IPS DF 19.7 (cell line): ENCODE measurements around the gene S100A6.
"Not testable (repeated sequence)": the region's sequence is repeated elsewhere in the genome, so short reads cannot be mapped to it uniquely, and the experiment has no call there.

ENCODE experiments used
- DNase-seq: peaks from one replicate; pipeline ENCODE4 v3.0.0-alpha.2; 2013; ENCODE audit warnings: low read depth, low spot score

S100A6 gene

GRCh38 chr1:153563991-153564390, 28.2 kb upstream of the S100A6 start:
- no peak for DNase-seq

GRCh38 chr1:153563483-153563901, 27.7 kb upstream of the S100A6 start:
- no peak for DNase-seq

- not testable (repeated sequence) for DNase-seq
Measured at GRCh38 chr1:153562021-153562420, 26.2 kb upstream of the S100A6 start.

GRCh38 chr1:153561466-153561985, 25.7 kb upstream of the S100A6 start:
- DNase-seq: no peak

- no peak for DNase-seq
Measured at GRCh38 chr1:153560771-153561465, 25.1 kb upstream of the S100A6 start.

GRCh38 chr1:153560241-153560640, 24.4 kb upstream of the S100A6 start:
- DNase-seq: no peak

GRCh38 chr1:153557877-153558276, 22.1 kb upstream of the S100A6 start:
- DNase-seq: no peak

GRCh38 chr1:153556348-153556747, 20.6 kb upstream of the S100A6 start:
- DNase-seq: no peak

- DNase-seq: no peak
Measured at GRCh38 chr1:153553830-153554541, 18.2 kb upstream of the S100A6 start.

- no peak for DNase-seq
Measured at GRCh38 chr1:153553096-153553495, 17.3 kb upstream of the S100A6 start.

GRCh38 chr1:153552335-153552734, 16.5 kb upstream of the S100A6 start:
- no peak for DNase-seq

GRCh38 chr1:153550827-153551500, 15.2 kb upstream of the S100A6 start:
- no peak for DNase-seq

- DNase-seq: no peak
Measured at GRCh38 chr1:153550398-153550758, 14.6 kb upstream of the S100A6 start.

- no peak for DNase-seq
Measured at GRCh38 chr1:153549741-153550397, 14.1 kb upstream of the S100A6 start.

- no peak for DNase-seq
Measured at GRCh38 chr1:153548722-153549688, 13.2 kb upstream of the S100A6 start, which contains the start of gene S100A3. Gene S100A3, minus strand, starts transcription at chr1:153549258. Its CDS starts 773 bp downstream, at chr1:153548485.

GRCh38 chr1:153547560-153548551, 12.1 kb upstream of the S100A6 start:
- no peak for DNase-seq

- no peak for DNase-seq
Measured at GRCh38 chr1:153546796-153547559, 11.2 kb upstream of the S100A6 start.

- DNase-seq: no peak
Measured at GRCh38 chr1:153546371-153546770, 10.6 kb upstream of the S100A6 start.
